Left ventricle myocardium inferior (tissue), 1 donor: ENCODE data around the gene NSMCE1. TPM values are rescaled to one million over a fixed set of nuclear protein-coding genes. Genes with fewer than 3 reads are reported as not detected.
"Not testable (repeated sequence)": the region's sequence is repeated elsewhere in the genome, so short reads cannot be mapped to it uniquely, and the experiment has no call there.

Source experiments
- DNase-seq: peaks from one replicate; pipeline ENCODE4 v3.0.0-alpha.2; 2020
- H3K27ac ChIP-seq: fragments of 200-600 bp; replicated peaks from 2 replicates; pipeline ENCODE4 v1.8.0; 2021
- H3K27me3 ChIP-seq: fragments of 200-600 bp; 2 replicates; pipeline ENCODE4 v1.8.0; 2021; ENCODE audit warnings: low read depth
- H3K36me3 ChIP-seq: fragments of 200-600 bp; 2 replicates; pipeline ENCODE4 v1.8.0; 2021
- H3K4me1 ChIP-seq: fragments of 200-600 bp; 2 replicates; pipeline ENCODE4 v1.8.0; 2021
- H3K4me3 ChIP-seq: fragments of 200-600 bp; 2 replicates; pipeline ENCODE4 v1.8.0; 2021; ENCODE audit warnings: mild to moderate bottlenecking, moderate library complexity
- H3K9me3 ChIP-seq: fragments of 200-600 bp; replicated peaks from 2 replicates; pipeline ENCODE4 v1.8.0; 2021
- intact Hi-C: fragments of 100-400 bp; cut with micrococcal nuclease; formaldehyde crosslinking; loops from one replicate; pipeline ENCODE4 v1.11.0; 2022
- total RNA-seq: library from RNA; stranded (reverse); fragmentation: NEBNext Ultra II Directional; extraction: Animal tissue kit (Norgen Biotek cat#: 25700); gene quantifications from one replicate; pipeline ENCODE4 v1.2.1, GENCODE V29; 2021
- TF ChIP-seq, protein P1 (sequence below): fragments of 200-600 bp; IDR thresholded peaks from 2 replicates; pipeline ENCODE4 v1.8.0; 2021; ENCODE audit warnings: antibody characterized with exemption, mild to moderate bottlenecking, borderline replicate concordance
- donor health status: DM: no; HTN: yes; CAD: no; lungs with severe emphysema.

The NSMCE1 gene
- total RNA-seq, 1 donor from 2014 or later: 38.6 TPM

DNA sequence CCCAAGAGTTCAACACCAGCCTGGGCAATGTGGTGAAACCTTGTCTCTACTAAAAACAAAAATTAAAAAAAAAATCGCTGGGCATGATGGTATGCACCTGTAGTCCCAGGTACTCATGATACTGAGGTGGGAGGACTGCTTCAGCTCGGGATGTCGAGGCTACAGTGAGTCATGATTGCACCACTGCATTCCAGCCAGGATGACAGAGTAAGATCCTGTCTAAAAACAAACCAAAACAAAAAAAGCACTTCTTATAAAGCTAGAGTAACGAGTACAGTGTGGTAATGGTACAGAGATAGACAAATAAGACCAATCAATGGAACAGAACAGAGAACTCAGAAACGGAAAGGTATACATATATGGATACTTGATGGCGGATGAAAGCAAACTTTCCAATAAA, 4.4 kb downstream of the NSMCE1 start:
- Histone ChIP-seq H3K9me3 (no peaks in the 10 kb centered on the region), H3K27me3 (no peaks in the 10 kb centered on the region), H3K36me3 (no peaks in the 10 kb centered on the region), H3K4me1 (peaks cover 21% of the 10 kb centered on the region), H3K4me3 (no peak overlapping the region), H3K27ac (no peak overlapping the region)
- intact Hi-C loops: no loop called here
- DNase-seq: no peak
- TF ChIP-seq, protein P1, sequence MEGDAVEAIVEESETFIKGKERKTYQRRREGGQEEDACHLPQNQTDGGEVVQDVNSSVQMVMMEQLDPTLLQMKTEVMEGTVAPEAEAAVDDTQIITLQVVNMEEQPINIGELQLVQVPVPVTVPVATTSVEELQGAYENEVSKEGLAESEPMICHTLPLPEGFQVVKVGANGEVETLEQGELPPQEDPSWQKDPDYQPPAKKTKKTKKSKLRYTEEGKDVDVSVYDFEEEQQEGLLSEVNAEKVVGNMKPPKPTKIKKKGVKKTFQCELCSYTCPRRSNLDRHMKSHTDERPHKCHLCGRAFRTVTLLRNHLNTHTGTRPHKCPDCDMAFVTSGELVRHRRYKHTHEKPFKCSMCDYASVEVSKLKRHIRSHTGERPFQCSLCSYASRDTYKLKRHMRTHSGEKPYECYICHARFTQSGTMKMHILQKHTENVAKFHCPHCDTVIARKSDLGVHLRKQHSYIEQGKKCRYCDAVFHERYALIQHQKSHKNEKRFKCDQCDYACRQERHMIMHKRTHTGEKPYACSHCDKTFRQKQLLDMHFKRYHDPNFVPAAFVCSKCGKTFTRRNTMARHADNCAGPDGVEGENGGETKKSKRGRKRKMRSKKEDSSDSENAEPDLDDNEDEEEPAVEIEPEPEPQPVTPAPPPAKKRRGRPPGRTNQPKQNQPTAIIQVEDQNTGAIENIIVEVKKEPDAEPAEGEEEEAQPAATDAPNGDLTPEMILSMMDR: no peak

DNA sequence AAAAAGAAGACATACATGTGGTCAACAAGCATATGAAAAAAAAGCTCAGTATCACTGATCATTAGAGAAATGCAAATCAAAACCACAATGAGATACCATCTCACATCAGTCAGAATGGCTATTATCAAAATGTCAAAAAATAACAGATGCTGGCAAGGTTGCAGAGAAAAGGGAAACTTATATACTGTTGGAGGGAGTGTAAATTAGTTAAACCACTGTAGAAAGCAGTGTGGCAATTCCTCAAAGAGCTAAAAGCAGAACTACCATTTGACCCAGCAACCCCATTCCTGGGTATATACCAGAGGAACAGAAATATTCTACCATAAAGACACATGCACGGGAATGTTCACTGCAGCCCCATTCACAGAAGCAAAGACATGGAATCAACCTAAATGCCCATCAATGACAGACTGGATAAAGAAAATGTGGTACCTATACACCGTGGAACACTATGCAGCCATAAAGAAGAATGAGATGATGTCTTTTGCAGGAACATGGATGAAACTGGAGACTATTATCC, 5.6 kb downstream of the NSMCE1 start:
- H3K27me3 ChIP-seq, H3K36me3 ChIP-seq, H3K9me3 ChIP-seq, intact Hi-C loops, DNase-seq, H3K27ac ChIP-seq, H3K4me3 ChIP-seq: not testable (repeated sequence)
- H3K4me1 ChIP-seq: peaks cover 21% of the 10 kb centered on the region

DNA sequence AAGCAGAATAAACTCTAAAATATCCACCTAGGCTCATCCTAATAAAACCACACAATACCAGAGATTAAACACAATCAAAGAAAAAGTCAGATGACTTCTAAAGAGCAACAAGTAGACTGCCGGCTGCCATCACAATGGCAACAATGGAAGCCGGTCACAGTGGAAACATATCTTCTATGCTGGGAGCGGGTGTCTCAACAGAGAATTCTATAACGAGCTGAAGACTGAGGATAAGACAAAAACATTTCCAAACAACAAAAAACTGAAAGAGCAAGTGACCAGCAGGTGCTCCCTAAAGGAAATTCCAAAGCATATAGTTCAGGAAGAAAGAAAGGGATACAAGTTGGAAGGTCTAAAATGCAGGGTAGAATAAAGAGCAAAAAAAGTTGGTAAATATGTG, 8.9 kb downstream of the NSMCE1 start:
- Histone ChIP-seq H3K27ac (no peak overlapping the region), H3K9me3 (no peaks in the 10 kb centered on the region), H3K36me3 (peaks cover 23% of the 10 kb centered on the region), H3K4me3 (no peak overlapping the region), H3K4me1 (peaks cover 20% of the 10 kb centered on the region), H3K27me3 (no peaks in the 10 kb centered on the region)
- TF ChIP-seq, protein P1: no peak
- intact Hi-C loops: no loop called here
- no peak for DNase-seq

DNA sequence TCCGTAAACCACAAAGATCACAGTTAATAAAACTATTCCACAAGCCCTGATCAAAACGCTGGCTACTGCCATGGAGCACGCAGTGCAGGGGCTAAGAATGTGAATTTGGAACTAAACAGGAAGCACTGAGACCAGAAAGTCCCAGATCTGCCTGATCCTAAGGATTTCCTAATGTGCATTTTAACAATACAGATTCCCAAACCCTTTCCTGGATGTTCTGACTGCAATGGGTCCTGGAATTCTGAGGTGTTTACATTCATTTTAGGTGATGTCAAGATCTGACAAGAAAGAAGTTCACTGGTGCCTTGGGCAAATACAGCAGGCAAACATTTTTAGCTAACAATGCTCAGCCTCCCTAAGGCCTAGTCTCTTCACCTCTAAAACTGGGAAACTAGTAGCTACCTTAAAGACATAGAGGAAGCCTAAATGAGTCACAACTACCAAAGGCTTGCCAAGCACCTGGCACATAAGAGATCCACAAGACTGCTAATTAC, 10.3 kb downstream of the NSMCE1 start:
- DNase-seq: no peak
- TF ChIP-seq, protein P1: no peak
- no peaks in the 10 kb centered on the region for H3K27me3 ChIP-seq
- H3K4me3 ChIP-seq: no peak overlapping the region
- intact Hi-C loops: no loop called here
- peak overlapping the region; percentile 74 for H3K27ac ChIP-seq
- peaks cover 33% of the 10 kb centered on the region for H3K4me1 ChIP-seq
- H3K36me3 ChIP-seq: peaks cover 23% of the 10 kb centered on the region
- H3K9me3 ChIP-seq: no peaks in the 10 kb centered on the region

DNA sequence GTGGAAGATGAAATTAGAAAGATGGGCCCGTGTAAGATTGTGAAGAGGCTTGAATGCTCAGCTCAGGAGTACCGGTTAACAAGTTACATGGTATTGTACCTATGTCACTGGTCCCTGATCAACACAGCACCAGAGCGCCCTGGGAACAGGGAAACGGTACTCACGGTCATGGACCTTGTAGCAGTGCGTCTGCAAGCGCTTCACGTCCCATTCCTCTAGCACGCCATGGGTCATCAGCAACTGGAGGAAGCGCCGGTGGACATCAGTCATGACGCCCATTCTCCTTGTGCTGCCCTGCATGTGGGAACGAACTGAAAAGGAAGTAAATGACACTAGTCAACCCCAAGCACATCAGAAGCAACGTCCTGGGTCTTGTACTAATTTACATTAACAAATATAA, 11.3 kb downstream of the NSMCE1 start:
- no peak for DNase-seq
- peaks cover 23% of the 10 kb centered on the region for H3K36me3 ChIP-seq
- peaks cover 34% of the 10 kb centered on the region for H3K4me1 ChIP-seq
- TF ChIP-seq, protein P1: no peak
- H3K4me3 ChIP-seq: no peak overlapping the region
- H3K27ac ChIP-seq: no peak overlapping the region
- no peaks in the 10 kb centered on the region for H3K9me3 ChIP-seq
- intact Hi-C loops: no loop called here
- H3K27me3 ChIP-seq: no peaks in the 10 kb centered on the region

DNA sequence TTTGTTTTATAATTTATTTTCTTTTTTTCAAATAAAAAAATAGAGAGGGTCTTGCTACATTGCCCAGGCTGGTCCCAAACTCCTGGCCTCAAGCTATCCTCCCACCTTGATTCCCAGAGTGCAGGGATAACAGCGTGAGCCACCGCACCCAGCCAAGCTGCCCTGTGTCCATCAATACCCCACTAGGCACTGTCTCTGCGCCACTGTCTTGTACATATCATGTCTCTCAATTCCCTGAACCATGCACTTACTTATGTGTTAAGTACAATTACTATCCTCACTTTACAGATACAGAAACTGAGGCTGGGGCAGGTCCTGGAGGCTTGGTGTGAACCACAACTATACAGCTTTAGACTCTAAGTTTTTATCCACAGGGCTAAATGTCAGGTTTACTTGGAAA, 11.7 kb downstream of the NSMCE1 start:
- intact Hi-C loops: no loop called here
- DNase-seq: no peak
- Histone ChIP-seq H3K4me3 (no peak overlapping the region), H3K27ac (no peak overlapping the region), H3K36me3 (peaks cover 23% of the 10 kb centered on the region), H3K9me3 (no peaks in the 10 kb centered on the region), H3K4me1 (peaks cover 34% of the 10 kb centered on the region), H3K27me3 (no peaks in the 10 kb centered on the region)
- TF ChIP-seq, protein P1: no peak
